Activated naive CD4-positive, alpha-beta T cell treated with anti-CD3 and anti-CD28 coated beads, Interleukin-2, amount 50 U/mL, for 16 hours (primary cell): ENCODE measurements around the gene TTN.

ENCODE experiments used
- DNase-seq: peaks from one replicate; pipeline ENCODE4 v3.0.0-alpha.2; 2020

The TTN gene

DNA sequence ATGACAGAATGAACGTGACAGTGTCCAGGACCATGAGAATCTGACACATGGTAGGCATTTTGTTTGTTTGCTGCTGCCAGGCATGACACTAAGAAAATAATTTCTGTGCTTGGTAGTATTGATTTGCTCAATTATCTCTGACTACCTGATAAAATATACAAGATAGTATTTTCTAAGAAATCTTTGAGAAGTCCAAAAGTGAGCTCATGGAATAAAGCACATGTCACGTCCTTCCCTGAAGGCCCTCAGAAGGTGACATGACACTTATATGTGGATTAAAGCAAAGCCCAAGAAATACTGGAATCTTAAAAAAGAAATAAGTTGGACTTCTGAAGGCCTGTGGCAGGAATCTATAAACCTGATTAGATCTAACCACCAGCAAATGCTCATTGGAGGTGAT is 3.8 kb upstream of the TTN start:
- no peak for DNase-seq

DNA sequence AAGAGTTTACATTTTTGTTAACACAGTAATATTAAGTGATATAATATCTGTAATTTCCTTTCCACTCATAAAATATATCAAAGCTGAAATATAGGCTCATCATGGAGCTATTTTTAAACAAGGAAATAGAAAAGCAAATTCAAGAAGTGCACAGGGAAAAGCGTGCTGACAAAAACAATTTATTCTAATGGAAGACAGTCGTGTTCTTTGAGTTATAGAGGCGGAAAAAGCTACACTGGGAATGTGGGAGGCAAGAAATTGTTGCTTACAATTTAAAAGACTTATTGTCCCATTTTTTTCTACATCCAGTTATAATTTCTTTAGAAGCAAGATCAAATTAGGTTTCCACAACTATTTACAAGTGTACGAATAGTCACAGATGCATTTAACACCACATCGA is 3.2 kb upstream of the TTN start:
- no peak for DNase-seq

DNA sequence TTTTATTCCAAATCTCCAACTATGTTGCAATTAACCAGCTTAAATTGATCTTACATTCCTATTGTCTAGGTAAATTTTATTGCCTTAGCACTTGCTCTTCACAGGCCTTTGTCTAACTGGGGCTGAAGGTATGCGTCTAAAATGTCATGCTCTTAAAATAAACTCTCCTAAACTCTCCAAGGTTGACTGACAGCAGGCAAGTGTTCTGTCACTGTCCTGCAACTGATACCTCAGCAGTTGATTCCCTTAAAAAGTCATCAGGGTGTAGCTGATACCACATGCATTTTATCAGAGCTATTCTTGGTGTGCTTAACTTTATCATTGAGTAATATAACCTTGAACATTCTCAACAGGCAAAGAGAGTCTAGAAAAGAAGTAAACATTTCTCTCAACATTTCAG is 680 bp downstream of the TTN start:
- DNase-seq, result no peak

DNA sequence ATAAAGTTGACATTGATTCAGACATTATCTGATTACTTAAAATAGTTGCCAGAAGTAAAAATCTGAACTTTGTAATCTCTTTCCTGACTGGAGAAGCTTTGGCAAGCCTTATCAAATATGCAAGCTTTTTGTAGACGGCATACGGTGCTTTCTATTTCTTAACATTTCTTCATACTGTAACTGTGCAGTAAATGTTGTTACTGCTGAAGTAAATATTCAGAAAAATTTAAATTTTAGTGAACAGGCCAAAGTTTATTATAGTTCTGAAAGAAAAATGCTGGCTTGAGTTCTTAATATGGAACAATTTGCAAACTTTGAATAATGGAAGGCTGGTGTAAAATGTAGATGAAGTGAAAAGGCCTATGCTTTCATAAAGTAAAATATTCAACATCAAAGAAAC is 1.8 kb downstream of the TTN start:
- DNase-seq, result no peak

DNA sequence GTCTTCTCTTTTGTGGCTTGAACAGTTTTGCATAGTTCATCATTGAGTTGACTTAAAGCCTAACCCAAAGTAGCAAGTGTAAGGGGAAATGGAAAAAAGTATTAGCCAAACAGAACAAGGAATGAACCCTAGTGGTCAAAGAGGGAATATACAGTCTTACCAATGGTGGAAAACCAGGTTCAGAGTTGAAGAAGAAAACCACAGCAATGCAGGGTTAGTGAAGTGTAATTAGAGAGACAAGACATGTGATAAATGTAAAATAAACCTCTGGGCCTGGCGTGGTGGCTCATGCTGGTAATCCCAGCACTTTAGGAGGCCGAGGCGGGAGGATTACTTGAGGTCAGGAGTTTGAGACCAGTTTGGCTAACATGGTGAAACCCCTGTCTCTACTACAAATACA is 2.4 kb downstream of the TTN start:
- DNase-seq, result no peak

DNA sequence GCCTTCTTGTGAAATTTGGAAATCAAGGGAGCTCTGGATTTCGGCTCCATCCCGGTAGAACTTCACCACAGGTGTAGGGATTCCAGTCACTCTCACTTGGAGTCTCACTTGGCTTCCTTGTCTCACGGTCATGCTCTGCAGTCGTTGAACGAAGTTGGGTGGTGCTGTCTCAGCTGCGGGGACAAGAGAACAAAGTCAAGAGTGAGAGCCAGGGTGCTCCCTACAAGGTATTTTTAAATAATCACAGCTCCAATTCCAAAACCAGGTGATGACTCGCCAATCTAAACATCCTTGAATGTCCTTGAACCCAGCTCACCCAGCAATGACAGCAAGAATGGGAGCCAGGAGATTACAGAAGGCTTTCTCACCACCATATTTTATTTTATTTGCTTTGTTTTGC is 6.7 kb downstream of the TTN start:
- DNase-seq, result no peak

DNA sequence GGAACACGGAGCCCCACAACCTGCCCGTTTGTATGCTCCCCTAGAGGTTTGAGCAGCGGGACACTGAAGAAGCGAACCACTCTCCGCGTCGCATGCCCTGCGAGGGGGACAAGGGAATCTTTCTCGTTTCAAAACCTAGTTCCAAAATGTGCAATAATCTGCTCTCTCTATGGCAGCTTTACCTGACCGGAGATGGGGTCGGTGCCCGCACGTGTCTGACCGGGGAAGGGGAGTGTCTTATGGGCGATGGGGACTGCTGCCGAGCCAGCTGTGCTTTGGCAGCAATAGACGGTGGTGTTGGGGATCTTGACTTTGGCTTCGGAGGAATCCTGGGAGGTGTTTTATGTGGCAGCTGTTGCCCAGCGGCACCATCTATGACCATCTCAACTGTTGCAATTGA is 7.9 kb downstream of the TTN start:
- no peak for DNase-seq

DNA sequence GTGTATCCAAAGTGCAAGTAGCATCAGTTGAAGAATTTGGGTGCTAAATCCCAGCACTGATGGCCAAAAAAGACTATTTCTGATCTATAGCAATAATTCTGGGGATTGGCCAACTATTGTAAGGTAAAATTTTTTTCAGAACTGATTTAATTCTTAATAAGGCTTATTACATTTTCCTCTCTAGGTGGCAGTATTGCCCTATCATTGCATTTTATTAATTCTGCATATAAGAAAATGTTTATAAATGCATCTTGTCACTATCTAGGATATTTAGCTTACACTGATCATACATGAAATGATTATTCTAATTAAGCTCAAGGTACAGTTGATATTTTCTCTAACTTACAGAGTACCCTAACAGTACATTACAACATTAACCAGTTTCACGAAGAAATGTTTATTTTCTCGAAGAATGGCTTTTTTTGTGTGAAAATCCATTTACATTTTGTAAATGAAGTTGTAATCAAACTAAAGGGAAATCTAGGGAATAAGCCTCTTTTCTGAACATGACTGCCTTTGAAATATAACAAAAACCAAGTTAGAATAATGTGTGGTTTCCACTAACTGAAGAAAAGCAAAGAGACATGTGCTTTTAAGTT is 11.0 kb downstream of the TTN start:
- no peak for DNase-seq

DNA sequence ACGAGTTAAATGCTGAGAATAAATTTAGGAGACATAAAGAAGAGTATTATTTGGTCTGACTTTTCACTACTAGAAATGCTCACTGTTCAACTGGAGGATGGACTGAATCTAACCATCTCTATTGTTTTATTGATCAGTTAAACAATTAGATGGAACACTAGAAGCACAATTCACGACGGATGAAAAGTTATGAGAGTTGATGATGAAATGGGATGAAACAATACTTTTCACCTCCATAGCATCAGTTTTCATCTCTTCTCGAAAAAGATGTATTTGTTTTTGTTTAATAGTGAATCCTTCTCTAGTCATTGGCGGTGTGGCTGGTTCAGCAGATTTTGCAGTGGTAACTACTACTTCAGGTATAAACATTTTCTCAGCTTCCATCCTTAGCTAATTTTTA is 19.3 kb downstream of the TTN start:
- no peak for DNase-seq

DNA sequence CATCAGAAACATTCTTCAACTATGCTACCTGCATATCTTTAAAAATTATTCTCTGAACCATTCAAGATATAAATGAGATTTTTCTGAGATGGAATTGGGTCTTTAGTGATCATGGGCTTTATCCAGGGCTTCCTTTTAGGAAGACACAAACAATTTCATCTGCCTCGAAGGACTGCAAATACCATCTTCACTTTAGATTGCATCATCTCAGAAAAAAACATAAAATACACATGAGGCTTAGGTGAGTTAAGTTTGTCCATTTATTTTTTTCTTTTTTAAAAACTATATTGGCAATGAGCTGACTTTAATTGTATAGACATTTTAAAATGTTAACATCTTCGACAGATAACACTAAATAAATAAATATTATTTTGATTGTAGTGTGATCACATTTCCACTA is 20.1 kb downstream of the TTN start:
- no peak for DNase-seq

DNA sequence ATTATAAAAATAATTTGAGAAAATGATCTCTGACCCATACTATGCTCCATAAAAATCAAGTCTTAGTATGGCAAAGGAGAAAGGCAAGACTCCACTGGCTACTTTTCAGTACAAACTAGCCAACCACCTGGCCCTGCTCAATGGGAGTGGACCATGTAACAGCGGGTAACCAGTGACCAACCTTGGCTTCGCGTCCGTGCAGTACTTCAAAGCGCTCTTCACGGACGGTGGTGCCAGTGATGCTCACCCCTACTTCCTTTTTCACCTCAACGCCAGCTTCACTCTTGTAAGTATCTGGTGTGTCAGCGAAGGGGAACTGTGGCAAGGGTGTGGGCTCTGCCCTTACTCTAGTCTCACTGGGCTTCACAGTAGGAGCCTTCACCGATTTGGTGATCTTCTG is 23.3 kb downstream of the TTN start:
- no peak for DNase-seq

DNA sequence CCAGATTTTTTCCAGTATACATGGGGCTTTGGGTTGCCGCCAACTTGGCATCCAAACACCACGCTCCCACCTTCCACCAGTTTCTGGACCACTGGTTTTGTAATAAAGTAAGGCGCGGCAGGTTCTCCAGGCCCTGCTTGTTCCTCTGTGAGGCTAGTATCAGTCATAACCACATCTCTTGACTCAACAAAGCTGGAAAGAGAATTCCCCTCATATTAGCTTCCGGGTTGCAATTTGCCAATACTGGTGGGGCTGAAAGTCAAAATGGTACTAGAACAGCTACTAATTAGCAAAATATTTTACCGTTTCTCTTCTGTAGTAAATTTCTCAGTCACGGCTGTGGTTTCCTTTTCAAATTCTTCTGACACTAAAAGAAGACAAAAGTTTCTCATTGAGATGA is 25.0 kb downstream of the TTN start:
- no peak for DNase-seq

DNA sequence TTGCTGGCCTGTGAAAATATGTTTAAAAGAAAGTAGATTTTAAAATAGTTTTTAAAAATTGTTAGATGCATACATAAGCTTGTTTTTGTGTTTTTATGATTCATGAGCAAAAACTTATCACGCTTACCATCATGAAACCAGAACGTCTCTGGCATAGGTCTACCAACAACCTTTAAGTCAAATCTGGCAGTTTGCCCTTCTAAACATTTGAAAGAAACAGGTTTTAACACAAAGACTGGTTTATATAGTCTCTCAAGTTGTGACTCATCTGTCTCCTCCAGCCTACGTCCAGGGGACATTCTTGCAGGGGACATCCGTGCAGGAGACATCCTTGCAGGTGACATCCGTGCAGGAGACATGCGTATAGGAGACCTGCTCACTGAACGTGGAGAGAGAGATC is 29.6 kb downstream of the TTN start:
- no peak for DNase-seq

DNA sequence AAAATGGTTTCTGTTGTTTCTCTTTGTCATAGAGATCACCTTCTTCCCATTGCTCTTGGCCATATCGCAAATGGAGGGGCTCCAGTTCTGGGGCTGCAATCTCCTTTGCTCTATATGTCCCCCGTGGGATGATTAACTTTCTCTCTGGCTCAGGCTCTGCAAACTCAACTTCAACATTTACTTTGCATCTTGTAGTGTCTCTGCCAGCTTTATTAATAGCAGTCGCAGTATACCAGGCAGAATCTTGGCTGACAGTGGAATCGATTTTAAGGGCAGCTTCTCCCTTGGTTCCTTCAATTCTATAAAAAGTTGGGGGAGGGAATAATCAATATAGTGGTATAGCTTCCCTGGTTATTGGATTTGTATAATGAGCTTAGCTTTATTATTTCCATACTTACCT is 30.5 kb downstream of the TTN start:
- DNase-seq, result no peak

DNA sequence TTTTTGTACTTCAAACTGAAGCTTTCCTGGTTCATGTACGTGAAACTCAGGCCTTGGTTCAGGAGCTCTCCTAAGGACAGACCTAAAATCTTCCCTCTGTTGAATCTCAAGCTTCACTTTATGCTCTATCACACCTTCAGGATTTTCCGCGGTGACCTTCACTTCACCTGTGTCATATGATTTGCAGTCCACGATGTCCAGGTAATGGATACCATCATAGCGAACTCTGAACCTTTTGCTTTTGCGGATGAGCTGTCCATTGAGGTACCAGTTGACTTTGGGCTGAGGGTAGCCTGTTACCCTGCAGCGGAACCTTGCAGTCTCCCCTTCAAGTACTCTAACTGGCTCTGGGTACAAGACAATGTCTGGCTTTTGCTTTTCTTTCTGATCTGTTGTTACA is 31.2 kb downstream of the TTN start:
- DNase-seq, result no peak

DNA sequence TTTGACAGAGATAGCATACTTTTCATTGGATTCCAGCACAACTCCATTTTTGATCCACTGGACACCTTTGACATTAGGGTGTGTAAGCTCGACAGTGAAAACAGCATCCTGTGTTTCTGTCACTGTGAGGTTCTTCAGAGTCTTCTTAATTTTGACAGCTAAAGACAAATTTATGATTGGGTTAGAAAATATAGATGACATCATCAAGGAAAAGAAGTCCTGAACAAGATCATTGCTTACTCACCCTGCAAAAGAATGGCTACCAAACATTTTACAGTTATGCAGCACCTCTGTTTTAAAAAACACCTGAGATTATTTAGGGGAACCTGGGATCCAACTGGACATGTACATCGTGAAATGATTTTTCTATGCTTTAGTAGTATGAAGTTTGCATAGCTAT is 36.7 kb downstream of the TTN start:
- no peak for DNase-seq

DNA sequence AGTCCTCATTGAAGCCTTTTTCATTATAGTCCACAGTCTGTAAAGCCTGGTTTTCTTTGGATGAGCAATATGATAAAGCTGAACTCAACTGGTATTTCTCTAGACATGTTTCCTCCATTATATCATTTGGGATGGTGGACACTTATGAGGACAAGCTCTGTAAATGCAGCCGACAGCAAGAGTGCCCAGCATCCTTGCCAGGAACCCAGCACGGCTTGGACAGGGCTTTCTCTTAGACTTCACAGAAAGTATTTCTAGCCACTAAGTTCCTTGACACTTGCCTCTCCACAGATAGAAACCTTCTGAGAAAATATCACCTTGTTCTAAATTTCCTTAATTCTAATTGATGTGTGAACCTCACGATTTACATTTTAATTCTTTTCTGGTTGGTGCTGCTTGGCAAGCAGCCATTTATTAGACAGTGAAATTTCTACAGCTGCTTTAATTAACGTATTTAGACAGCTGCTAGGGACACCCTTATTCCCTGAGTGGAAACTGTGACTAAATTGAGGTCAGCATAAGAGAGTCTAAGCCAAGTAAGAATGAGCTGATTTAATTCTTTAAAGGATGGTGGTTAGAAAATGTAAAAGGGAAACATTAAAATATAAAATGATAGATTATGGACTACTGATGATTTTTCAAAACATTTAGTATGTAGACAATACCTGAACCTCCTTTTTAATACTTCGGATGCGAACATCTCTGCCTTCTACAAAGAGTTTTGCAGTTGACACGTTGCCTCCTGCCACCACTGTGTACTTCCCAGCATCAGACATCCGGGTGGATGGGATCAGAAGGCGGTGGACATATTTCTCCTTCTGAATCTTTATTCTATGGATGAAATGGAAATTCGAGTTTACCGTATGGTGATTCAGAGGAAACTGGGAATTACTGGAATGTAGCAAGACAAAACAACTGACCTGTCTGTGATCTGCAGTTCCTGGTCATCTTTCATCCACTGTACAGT is 39.8 kb downstream of the TTN start:
- DNase-seq, result no peak

DNA sequence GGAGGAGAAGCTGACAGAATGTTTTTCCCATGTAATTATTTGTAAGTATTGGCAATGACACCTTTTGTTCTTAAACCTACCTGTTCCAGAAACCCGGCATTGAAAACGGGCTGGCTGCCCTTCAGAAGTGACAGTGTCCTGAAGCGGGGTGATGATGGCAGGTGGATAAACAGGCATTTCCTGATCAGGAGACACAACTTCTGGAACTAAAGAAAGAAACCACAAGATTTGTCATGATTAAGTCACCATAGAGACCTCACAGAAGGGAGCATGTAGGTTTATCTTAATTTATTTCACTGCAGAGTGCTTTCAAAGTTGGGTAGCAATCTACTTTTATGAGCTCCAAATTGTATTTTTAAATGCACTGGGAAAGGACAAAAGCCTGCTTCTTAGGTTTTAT is 43.1 kb downstream of the TTN start:
- no peak for DNase-seq

DNA sequence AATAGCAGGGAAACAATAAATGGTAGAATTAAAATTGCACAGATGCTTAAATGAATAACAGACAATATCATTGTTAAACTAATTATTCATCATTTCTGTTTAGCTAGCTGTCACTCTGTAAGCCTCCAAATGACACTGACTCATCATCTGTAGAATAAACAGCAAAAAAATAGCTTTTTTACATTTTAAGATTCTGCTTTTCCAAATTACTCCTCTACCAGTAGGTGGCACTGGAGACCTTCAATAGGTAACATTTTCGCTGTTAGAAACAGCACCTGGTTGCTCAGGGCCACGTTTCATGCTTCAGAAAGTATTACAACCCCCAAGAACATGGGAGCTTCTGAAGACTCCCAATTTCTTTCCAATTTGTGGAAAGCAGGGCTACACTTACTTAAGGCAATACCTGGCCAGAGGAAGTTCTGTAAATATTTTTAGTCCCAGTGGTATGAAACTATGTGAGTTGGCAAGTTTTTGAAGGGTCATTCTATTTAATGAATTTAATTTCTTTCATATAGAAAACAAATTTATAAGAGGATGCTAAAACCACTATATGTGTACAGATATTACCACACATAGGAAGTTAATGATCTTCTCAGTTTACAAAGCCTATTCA is 45.4 kb downstream of the TTN start:
- peak; percentile 13 for DNase-seq

DNA sequence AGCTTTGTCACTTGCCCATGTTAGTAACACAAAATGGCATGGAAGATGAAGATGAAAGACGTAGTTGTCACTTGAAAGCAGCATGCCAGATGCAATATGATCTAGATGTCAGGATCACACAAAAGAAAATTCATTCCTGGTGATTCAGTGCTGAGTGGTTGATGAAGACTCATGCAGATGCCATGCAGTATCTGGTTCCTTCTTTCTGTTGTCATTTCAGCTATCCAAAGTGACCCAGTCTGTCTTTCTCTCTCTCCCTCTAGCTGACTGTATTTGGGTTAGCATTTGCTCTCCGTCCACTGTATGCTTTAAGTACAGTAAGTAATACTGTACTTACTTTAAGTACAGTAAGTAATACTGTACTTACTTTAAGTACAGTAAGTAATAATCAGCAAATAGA is 50.4 kb downstream of the TTN start:
- no peak for DNase-seq

DNA sequence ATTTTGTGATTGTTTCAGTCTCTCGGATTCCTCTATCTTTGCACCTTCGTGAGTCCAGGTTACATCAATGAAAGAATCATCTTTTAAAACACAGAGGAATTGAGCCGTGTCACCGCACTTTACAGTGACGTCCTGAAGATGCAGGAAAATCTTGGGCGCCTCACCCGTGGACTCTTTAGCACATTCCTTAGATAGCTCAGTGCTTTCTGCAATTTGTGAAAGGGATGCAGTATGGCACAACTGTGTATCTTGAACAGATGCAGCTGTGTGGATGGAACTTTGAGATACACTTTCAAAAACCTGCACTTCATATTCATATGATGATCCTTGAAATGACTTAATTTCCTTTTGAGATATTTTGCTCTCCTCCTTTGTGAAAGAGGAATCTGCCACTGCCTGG is 50.9 kb downstream of the TTN start:
- DNase-seq, result no peak

DNA sequence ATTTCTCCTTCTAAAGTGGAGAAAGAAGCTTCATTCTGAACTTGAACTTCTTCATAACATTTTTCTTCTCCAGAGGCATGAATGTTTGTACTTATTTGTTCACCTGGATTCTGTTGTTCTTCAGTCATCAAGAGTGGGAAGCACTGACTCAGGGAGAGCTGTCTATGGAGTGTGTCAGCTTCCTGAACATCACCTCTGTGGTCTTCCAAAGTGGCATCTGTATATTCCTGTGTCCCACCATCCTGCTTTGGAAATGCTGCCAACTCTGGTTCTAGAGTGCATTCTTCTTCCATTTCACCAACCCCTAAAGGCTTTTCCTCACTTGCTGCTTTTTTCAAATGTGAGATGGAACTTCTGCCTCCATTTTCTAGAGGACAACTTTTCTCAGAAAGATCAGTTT is 59.5 kb downstream of the TTN start:
- DNase-seq, result no peak

DNA sequence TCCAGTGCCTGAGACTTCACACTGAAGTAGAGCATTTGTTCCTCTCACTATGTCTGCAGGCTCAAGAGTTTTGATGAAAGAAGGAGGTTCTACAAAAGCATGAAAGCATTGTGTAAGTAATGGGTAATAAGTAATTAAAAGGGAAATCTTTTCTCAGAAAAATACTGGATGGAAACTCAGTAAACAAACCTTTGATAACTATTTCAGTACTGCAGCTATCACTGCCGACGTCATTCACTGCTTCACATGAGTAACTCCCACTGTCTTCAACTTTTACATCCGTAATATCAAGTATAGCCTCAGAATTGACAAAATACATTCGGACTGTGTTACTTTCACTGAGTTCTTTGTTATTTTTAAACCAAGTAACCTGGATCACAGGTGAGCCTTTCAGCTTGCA is 72.7 kb downstream of the TTN start:
- no peak for DNase-seq

DNA sequence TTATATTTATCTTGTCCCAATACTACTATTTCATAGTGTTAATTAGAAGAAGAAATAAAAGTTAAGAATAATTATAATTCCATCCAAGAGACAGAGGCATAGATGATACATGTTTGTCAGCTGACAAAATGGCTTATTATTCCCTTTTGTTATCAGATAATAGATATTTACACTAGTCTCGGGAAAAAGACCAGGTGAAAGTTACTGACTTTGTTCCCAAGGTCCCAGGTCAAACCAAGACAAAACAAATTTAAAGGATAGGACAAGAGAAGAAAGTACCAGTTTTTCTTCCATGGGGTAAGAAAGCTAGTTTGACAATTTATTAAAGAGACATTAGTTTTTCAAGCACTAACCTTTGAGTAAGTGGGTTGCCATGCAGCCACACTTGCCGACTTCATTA is 73.2 kb downstream of the TTN start:
- no peak for DNase-seq
